Glutamatergic neuron (in vitro differentiated cells): Measurements from ENCODE around the gene CSF3. TPM values are rescaled to one million over a fixed set of nuclear protein-coding genes. Genes with fewer than 3 reads are reported as not detected.

Source experiments
- DNase-seq: peaks from one replicate; pipeline ENCODE4 v3.0.0; 2022
- H3K27ac Mint-ChIP-seq: one replicate; pipeline ENCODE4 v1.8.0; 2020; ENCODE audit warnings: mild to moderate bottlenecking, mixed read lengths, inconsistent platforms; ENCODE audit not compliant: unreplicated experiment
- H3K27me3 Mint-ChIP-seq: one replicate; pipeline ENCODE4 v1.8.0; 2020; ENCODE audit warnings: mild to moderate bottlenecking, moderate library complexity, mixed read lengths, inconsistent platforms; ENCODE audit not compliant: unreplicated experiment
- H3K36me3 Mint-ChIP-seq: one replicate; pipeline ENCODE4 v1.8.0; 2020; ENCODE audit warnings: mild to moderate bottlenecking, mixed read lengths, inconsistent platforms; ENCODE audit not compliant: unreplicated experiment
- H3K4me1 Mint-ChIP-seq: one replicate; pipeline ENCODE4 v1.8.0; 2020; ENCODE audit warnings: mild to moderate bottlenecking, low read depth, mixed read lengths, inconsistent platforms; ENCODE audit not compliant: unreplicated experiment
- H3K4me3 Mint-ChIP-seq: one replicate; pipeline ENCODE4 v1.8.0; 2020; ENCODE audit warnings: mild to moderate bottlenecking, mixed read lengths, inconsistent platforms; ENCODE audit not compliant: unreplicated experiment
- H3K9me3 Mint-ChIP-seq: one replicate; pipeline ENCODE4 v1.8.0; 2020; ENCODE audit warnings: mild to moderate bottlenecking, moderate library complexity, mixed read lengths, inconsistent platforms; ENCODE audit not compliant: unreplicated experiment
- CTCF ChIP-seq: fragments of 200-600 bp; sonication (generic); IDR thresholded peaks from one replicate; pipeline ENCODE4 v1.5.0; 2021; ENCODE audit not compliant: partially characterized antibody, unreplicated experiment
- long read RNA-seq: library from polyadenylated mRNA; unstranded; transcript quantifications from one replicate; pipeline ENCODE4 v2.0.0, GENCODE V29; 2020; ENCODE audit not compliant: unreplicated experiment
- total RNA-seq: library from RNA; stranded (reverse); fragmentation: NEBNext Ultra II Directional; extraction: Animal tissue kit (Norgen Biotek cat#: 25700); gene quantifications from one replicate; pipeline ENCODE4 v1.2.1, GENCODE V29; 2021; ENCODE audit not compliant: unreplicated experiment

The CSF3 gene
- total RNA-seq, result not detected
- long read RNA-seq, result 0 reads

GRCh38 chr17:40015005-40015997 is at the start of gene CSF3:
Gene CSF3, plus strand, starts transcription at chr17:40015440. Its CDS starts 35 bp downstream, at chr17:40015475.
- no peak within 1 kb of the TSS for H3K27ac Mint-ChIP-seq
- H3K27me3 Mint-ChIP-seq, result peaks cover 9% of the 10 kb centered on the region
- peaks cover 10% of the 10 kb centered on the region for H3K4me1 Mint-ChIP-seq
- H3K36me3 Mint-ChIP-seq, result no peaks in the 10 kb centered on the region
- H3K9me3 Mint-ChIP-seq, result peaks cover 7% of the 10 kb centered on the region
- DNase-seq, result no peak
- no peak within 1 kb of the TSS for H3K4me3 Mint-ChIP-seq
- no peak for TF ChIP-seq CTCF

DNA sequence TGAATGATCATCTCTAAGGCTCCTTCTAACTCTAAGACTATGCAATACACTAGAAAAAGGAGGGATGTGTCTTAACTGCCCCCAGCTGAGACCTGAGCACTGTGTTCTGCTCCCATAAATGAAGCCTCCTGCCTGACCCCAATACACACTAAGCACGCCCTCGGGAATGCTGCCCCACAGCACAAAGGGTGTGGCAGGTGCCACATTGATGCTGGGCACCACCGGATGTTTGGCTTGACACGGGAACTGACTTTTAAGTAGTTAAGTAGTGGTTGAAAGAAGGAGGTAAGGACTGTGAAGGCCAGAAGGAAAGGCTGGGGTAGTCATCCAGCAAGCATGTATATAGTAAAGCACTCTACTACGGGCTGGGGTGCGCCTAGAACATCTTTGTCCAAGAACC is 48.5 kb upstream of the CSF3 start:
- no peaks in the 10 kb centered on the region for H3K36me3 Mint-ChIP-seq
- peaks cover 3% of the 10 kb centered on the region for H3K9me3 Mint-ChIP-seq
- peaks cover 13% of the 10 kb centered on the region for H3K27me3 Mint-ChIP-seq
- H3K4me1 Mint-ChIP-seq, result no peaks in the 10 kb centered on the region
- no peak overlapping the region for H3K27ac Mint-ChIP-seq
- no peak for DNase-seq
- TF ChIP-seq CTCF, result no peak
- H3K4me3 Mint-ChIP-seq, result no peak overlapping the region

GRCh38 chr17:39968761-39969160 is 46.5 kb upstream of the CSF3 start:
- Mint-ChIP-seq H3K36me3 (no peaks in the 10 kb centered on the region), H3K27ac (no peak overlapping the region), H3K4me3 (no peak overlapping the region), H3K9me3 (peaks cover 3% of the 10 kb centered on the region), H3K27me3 (peaks cover 10% of the 10 kb centered on the region), H3K4me1 (no peaks in the 10 kb centered on the region)
- DNase-seq, result no peak
- TF ChIP-seq CTCF, result no peak

- Mint-ChIP-seq H3K9me3 (no peaks in the 10 kb centered on the region), H3K27ac (no peak overlapping the region), H3K36me3 (no peaks in the 10 kb centered on the region), H3K27me3 (peaks cover 10% of the 10 kb centered on the region), H3K4me3 (no peak overlapping the region), H3K4me1 (no peaks in the 10 kb centered on the region)
- no peak for TF ChIP-seq CTCF
- DNase-seq, result no peak
These were observed 45.9 kb upstream of the CSF3 start for GRCh38 chr17:39969375-39969774.

GRCh38 chr17:39970157-39970692 is 45.0 kb upstream of the CSF3 start:
- Mint-ChIP-seq H3K27me3 (peaks cover 10% of the 10 kb centered on the region), H3K27ac (no peak overlapping the region)

More at GRCh38 chr17:39970157-39970692, 45.0 kb upstream of the CSF3 start:
- no peak overlapping the region for H3K4me3 Mint-ChIP-seq
- TF ChIP-seq CTCF, result no peak
- H3K4me1 Mint-ChIP-seq, result no peaks in the 10 kb centered on the region
- H3K36me3 Mint-ChIP-seq, result no peaks in the 10 kb centered on the region
- DNase-seq, result no peak
- H3K9me3 Mint-ChIP-seq, result no peaks in the 10 kb centered on the region
